Mucosa of descending colon (tissue), 3 donors: Measurements from ENCODE around the gene TIPARP. TPM values are rescaled to one million over a fixed set of nuclear protein-coding genes. Genes with fewer than 3 reads are reported as not detected.

Experiments
- ATAC-seq: fragments of 200-7000 bp; cut with Tn5 transposase; one replicate; pipeline ENCODE4 v1.9.1; 2020; ENCODE audit warnings: mild to moderate bottlenecking, moderate library complexity
- DNase-seq, 3 donors: peaks; one replicate each; pipeline ENCODE4 v3.0.0-alpha.2; 2020
- H3K36me3 ChIP-seq: fragments of 200-600 bp; one replicate; pipeline ENCODE4 v1.8.0; 2021; ENCODE audit warnings: low read depth, mild to moderate bottlenecking
- H3K4me1 ChIP-seq: fragments of 200-600 bp; one replicate; pipeline ENCODE4 v1.8.0; 2021; ENCODE audit warnings: low read depth, mild to moderate bottlenecking
- H3K4me3 ChIP-seq: fragments of 200-600 bp; one replicate; pipeline ENCODE4 v1.8.0; 2021; ENCODE audit warnings: mild to moderate bottlenecking
- H3K9me3 ChIP-seq: fragments of 200-600 bp; one replicate; pipeline ENCODE4 v1.8.0; 2021; ENCODE audit warnings: mild to moderate bottlenecking
- intact Hi-C, 2 donors: fragments of 100-400 bp; cut with DNase I in 1 of 2; cut with micrococcal nuclease in 1 of 2; formaldehyde crosslinking; loops; one replicate each; pipeline versions ENCODE4 v1.11.0 to v1.11.1; 2022; cut with DNase I, micrococcal nuclease
- long read RNA-seq, 2 donors: library from polyadenylated mRNA; unstranded; transcript quantifications; one replicate each; pipeline ENCODE4 v2.0.0, GENCODE V29; 2019 to 2021
- total RNA-seq, 3 donors: library from RNA; stranded (reverse); fragmentation: NEBNext Ultra II Directional in 2 of 3; extraction: Animal tissue kit (Norgen Biotek cat#: 25700) in 2 of 3; gene quantifications; one replicate each; pipeline versions ENCODE4 v1.2.1 to v1.2.4, GENCODE V29; 2021 to 2023
- TF ChIP-seq, protein P1 (sequence below): fragments of 200-600 bp; IDR thresholded peaks from one replicate; pipeline ENCODE4 v1.8.0; 2022; ENCODE audit warnings: antibody characterized with exemption, mild to moderate bottlenecking
- donor health status: DM: no; HTN: no; CAD: no; lungs with moderate emphysema.
- donor health status: DM: no; HTN: no; CAD: no.
- donor health status: DM: no; HTN: yes; CAD: no.

Gene TIPARP
- total RNA-seq, result 10 to 100 TPM; 26.4 to 28.6 (median 26.7) TPM
- long read RNA-seq, donor 1, partial matches to known transcripts, result 3 of 4 reads
- long read RNA-seq, donor 1, other reads (novel, unspliced or antisense), result 1 of 4 reads
- long read RNA-seq, donor 2, full-length matches to known transcripts, result 2 of 12 reads
- long read RNA-seq, donor 2, partial matches to known transcripts, result 8 of 12 reads
- long read RNA-seq, donor 2, other reads (novel, unspliced or antisense), result 2 of 12 reads

GRCh38 chr3:156674046-156674910 is at the start of gene TIPARP:
Gene TIPARP, plus strand, starts transcription at chr3:156674590. Its CDS starts 3,108 bp downstream, at chr3:156677698.
- intact Hi-C loops, result loop anchor here (5.0 to 10.0 kb wide), 3 partner anchors 119 to 461 kb away; partner anchors contain the start of gene SSR3 (in 1 of the 2)
- peaks cover 4% of the 10 kb centered on the region for H3K36me3 ChIP-seq
- H3K9me3 ChIP-seq, result no peaks in the 10 kb centered on the region
- peaks cover 25% of the 10 kb centered on the region for H3K4me1 ChIP-seq
- DNase-seq, result peak; percentile 100
- peak; percentile 93 for ATAC-seq
- TF ChIP-seq, protein P1, sequence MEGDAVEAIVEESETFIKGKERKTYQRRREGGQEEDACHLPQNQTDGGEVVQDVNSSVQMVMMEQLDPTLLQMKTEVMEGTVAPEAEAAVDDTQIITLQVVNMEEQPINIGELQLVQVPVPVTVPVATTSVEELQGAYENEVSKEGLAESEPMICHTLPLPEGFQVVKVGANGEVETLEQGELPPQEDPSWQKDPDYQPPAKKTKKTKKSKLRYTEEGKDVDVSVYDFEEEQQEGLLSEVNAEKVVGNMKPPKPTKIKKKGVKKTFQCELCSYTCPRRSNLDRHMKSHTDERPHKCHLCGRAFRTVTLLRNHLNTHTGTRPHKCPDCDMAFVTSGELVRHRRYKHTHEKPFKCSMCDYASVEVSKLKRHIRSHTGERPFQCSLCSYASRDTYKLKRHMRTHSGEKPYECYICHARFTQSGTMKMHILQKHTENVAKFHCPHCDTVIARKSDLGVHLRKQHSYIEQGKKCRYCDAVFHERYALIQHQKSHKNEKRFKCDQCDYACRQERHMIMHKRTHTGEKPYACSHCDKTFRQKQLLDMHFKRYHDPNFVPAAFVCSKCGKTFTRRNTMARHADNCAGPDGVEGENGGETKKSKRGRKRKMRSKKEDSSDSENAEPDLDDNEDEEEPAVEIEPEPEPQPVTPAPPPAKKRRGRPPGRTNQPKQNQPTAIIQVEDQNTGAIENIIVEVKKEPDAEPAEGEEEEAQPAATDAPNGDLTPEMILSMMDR, result peak; percentile 86
- peak within 1 kb of the TSS; percentile 86 for H3K4me3 ChIP-seq

GRCh38 chr3:156626104-156626503 is 48.3 kb upstream of the TIPARP start:
- peak; percentile 87 for ATAC-seq
- DNase-seq, result peak in 1 of 3 donors; percentile 29
- no peak overlapping the region for H3K4me3 ChIP-seq
- H3K4me1 ChIP-seq, result peaks cover 5% of the 10 kb centered on the region
- H3K9me3 ChIP-seq, result no peaks in the 10 kb centered on the region
- intact Hi-C loops, result no loop called here
- TF ChIP-seq, protein P1, result no peak
- H3K36me3 ChIP-seq, result no peaks in the 10 kb centered on the region

DNA sequence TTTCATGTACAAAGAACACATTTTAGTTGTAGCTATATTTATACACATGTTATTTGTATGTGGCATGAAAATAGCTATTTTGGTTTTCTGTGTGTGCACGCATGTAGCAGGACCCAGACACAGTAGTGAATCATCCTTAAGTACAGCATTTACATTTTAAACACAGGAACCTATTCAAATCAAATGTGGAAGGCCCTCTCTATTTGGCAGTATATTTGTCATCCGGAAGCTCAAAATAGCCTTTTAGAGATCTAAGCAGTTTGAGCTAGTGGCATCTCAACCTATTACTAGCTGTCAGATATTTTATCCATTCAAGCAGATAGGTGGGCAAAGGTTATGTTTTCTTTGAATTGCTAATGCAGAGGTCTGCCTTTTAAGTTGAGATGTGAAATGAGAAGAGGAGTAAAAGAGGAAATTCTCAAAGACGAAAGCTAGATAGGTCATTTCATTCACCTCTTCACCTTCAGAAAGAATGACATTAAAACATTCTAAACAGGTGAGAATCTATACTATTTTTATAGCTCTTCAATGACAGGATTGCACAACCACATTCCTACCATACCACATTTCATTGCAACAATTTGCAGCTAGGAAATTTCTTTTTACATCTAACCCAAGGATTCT is 46.3 kb upstream of the TIPARP start:
- Histone ChIP-seq H3K4me3 (no peak overlapping the region), H3K4me1 (peaks cover 5% of the 10 kb centered on the region), H3K36me3 (no peaks in the 10 kb centered on the region), H3K9me3 (no peaks in the 10 kb centered on the region)
- DNase-seq (no peak), ATAC-seq (no peak)
- intact Hi-C loops, result no loop called here
- TF ChIP-seq, protein P1, result no peak

GRCh38 chr3:156628836-156629618 is 45.4 kb upstream of the TIPARP start:
- no peak for ATAC-seq
- H3K9me3 ChIP-seq, result no peaks in the 10 kb centered on the region

More at GRCh38 chr3:156628836-156629618, 45.4 kb upstream of the TIPARP start:
- DNase-seq, result no peak
- Histone ChIP-seq H3K4me1 (peaks cover 5% of the 10 kb centered on the region), H3K4me3 (no peak overlapping the region), H3K36me3 (no peaks in the 10 kb centered on the region)
- intact Hi-C loops, result no loop called here
- TF ChIP-seq, protein P1, result no peak
